Mucosa of descending colon (tissue), 3 donors: ENCODE data around the gene PRRC2C. TPM values are rescaled to one million over a fixed set of nuclear protein-coding genes. Genes with fewer than 3 reads are reported as not detected.

ENCODE experiments used
- ATAC-seq: fragments of 200-7000 bp; cut with Tn5 transposase; one replicate; pipeline ENCODE4 v1.9.1; 2020; ENCODE audit warnings: mild to moderate bottlenecking, moderate library complexity
- DNase-seq, 3 donors: peaks; one replicate each; pipeline ENCODE4 v3.0.0-alpha.2; 2020
- H3K36me3 ChIP-seq: fragments of 200-600 bp; one replicate; pipeline ENCODE4 v1.8.0; 2021; ENCODE audit warnings: low read depth, mild to moderate bottlenecking
- H3K4me1 ChIP-seq: fragments of 200-600 bp; one replicate; pipeline ENCODE4 v1.8.0; 2021; ENCODE audit warnings: low read depth, mild to moderate bottlenecking
- H3K4me3 ChIP-seq: fragments of 200-600 bp; one replicate; pipeline ENCODE4 v1.8.0; 2021; ENCODE audit warnings: mild to moderate bottlenecking
- H3K9me3 ChIP-seq: fragments of 200-600 bp; one replicate; pipeline ENCODE4 v1.8.0; 2021; ENCODE audit warnings: mild to moderate bottlenecking
- CTCF ChIP-seq: fragments of 200-600 bp; IDR thresholded peaks from one replicate; pipeline ENCODE4 v1.8.0; 2022; ENCODE audit warnings: antibody characterized with exemption, mild to moderate bottlenecking
- intact Hi-C, 2 donors: fragments of 100-400 bp; cut with DNase I in 1 of 2; cut with micrococcal nuclease in 1 of 2; formaldehyde crosslinking; loops; one replicate each; pipeline versions ENCODE4 v1.11.0 to v1.11.1; 2022; cut with DNase I, micrococcal nuclease
- total RNA-seq, 3 donors: library from RNA; stranded (reverse); fragmentation: NEBNext Ultra II Directional in 2 of 3; extraction: Animal tissue kit (Norgen Biotek cat#: 25700) in 2 of 3; gene quantifications; one replicate each; pipeline versions ENCODE4 v1.2.1 to v1.2.4, GENCODE V29; 2021 to 2023
- donor health status: DM: no; HTN: no; CAD: no; lungs with moderate emphysema.
- donor health status: DM: no; HTN: no; CAD: no.
- donor health status: DM: no; HTN: yes; CAD: no.

Gene PRRC2C
- total RNA-seq, 3 donors from 2014 or later: 137 to 152 (median 138) TPM

GRCh38 chr1:171570295-171570694 is 85.0 kb downstream of the PRRC2C start:
- H3K4me3 ChIP-seq: no peak overlapping the region
- H3K4me1 ChIP-seq: no peaks in the 10 kb centered on the region
- intact Hi-C loops: no loop called here
- DNase-seq (no peak), ATAC-seq (no peak)
- TF ChIP-seq CTCF: no peak
- H3K36me3 ChIP-seq: peaks cover 6% of the 10 kb centered on the region
- H3K9me3 ChIP-seq: no peaks in the 10 kb centered on the region

- intact Hi-C loops: no loop called here
- no peak for ATAC-seq
Observed at GRCh38 chr1:171576144-171576543, 90.8 kb downstream of the PRRC2C start.

GRCh38 chr1:171581226-171581625 is 95.9 kb downstream of the PRRC2C start:
- H3K4me1 ChIP-seq: no peaks in the 10 kb centered on the region
- no peak for ATAC-seq
- DNase-seq: no peak
- TF ChIP-seq CTCF: no peak
- no peaks in the 10 kb centered on the region for H3K9me3 ChIP-seq
- peaks cover 16% of the 10 kb centered on the region for H3K36me3 ChIP-seq
- no peak overlapping the region for H3K4me3 ChIP-seq
- intact Hi-C loops: loop anchor here (10.0 kb wide), 2 partner anchors 56 to 66 kb away; no protein-coding TSS in a partner anchor

More at GRCh38 chr1:171576144-171576543, 90.8 kb downstream of the PRRC2C start:
- Histone ChIP-seq H3K9me3 (no peaks in the 10 kb centered on the region), H3K36me3 (peaks cover 22% of the 10 kb centered on the region), H3K4me1 (no peaks in the 10 kb centered on the region), H3K4me3 (no peak overlapping the region)
- TF ChIP-seq CTCF: no peak
- DNase-seq: no peak

- Histone ChIP-seq H3K9me3 (no peaks in the 10 kb centered on the region), H3K4me3 (no peak overlapping the region), H3K4me1 (no peaks in the 10 kb centered on the region), H3K36me3 (peaks cover 16% of the 10 kb centered on the region)
- DNase-seq (no peak), ATAC-seq (no peak)
- no peak for TF ChIP-seq CTCF
- intact Hi-C loops: loop anchor here (10.0 kb wide), 2 partner anchors 57 to 67 kb away; no protein-coding TSS in a partner anchor
Observed at GRCh38 chr1:171581766-171582165, 96.4 kb downstream of the PRRC2C start.

DNA sequence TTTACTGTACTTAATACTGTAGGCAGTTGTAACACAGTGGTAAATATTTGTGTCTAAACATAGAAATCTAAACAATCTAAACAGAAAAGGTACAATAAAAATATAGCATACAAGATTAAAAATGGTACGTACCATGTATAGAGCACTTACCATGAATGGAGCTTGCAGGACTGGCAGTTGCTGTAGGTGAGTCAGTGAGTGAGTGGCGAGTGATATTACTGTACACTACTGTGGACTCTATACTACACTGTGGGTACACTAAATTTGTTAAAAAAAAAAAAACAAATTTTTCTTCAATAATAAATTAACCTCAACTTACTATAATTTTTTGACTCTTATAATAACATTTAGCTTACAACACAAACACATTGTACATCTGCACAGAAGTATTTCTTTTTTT is 97.3 kb downstream of the PRRC2C start:
- DNase-seq: no peak
- intact Hi-C loops: loop anchor here (10.0 kb wide), 2 partner anchors 58 to 68 kb away; no protein-coding TSS in a partner anchor
- peaks cover 24% of the 10 kb centered on the region for H3K36me3 ChIP-seq

More for the DNA sequence above, 97.3 kb downstream of the PRRC2C start:
- no peak for TF ChIP-seq CTCF
- Histone ChIP-seq H3K4me3 (no peak overlapping the region), H3K9me3 (no peaks in the 10 kb centered on the region), H3K4me1 (no peaks in the 10 kb centered on the region)
- ATAC-seq: no peak
